ENCODE results near the gene ZNF273.
"Not testable (repeated sequence)": the region's sequence is repeated elsewhere in the genome, so short reads cannot be mapped to it uniquely, and the experiment has no call there.

ZNF273 gene

DNA sequence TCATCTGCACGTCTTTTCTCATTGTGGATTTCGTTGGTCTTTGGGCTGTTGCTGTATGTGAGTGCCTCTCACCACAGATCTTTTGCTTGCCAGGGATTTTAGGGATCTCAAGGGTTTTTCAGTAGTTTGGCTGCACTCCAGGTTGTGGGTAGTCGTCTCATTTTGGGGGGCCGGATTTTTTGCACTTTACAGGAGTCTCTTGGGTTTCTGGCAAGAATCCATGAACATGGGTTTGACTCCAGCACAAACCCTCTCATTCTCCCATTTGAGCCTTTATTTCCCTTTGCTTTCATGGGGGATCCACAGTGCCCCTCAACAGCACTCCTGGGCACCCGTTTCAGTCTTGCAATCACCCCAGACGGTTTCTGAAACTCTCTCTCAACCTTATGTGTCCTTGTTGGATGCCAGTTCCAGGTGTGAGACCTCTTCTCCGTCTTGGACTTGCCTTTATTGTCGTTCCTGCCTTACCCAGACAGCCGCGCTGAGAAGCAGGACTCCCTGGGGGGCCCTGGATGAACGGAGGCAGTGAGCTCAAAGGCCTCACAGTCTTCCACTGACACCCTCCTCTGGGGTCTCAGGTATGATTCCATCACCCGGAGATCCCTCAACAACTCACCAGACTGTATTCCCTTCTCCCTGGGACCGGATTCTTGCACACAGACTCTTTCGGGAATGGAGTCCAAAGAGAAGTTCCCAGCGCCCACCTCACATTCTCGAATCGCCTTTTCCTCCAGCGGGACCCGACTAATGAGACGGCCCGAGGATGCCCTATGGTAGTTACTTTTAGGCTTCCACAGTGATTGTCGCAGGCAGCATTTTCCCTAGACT, 18.8 kb upstream of the ZNF273 start:
- Histone ChIP-seq H3K36me3 (ENCODE audit: control insufficient read depth, insufficient read depth, low read length) (no peaks in the 10 kb centered on the region), H3K27me3 (ENCODE audit: control insufficient read depth, insufficient read depth, low read length) (peaks cover 82% of the 10 kb centered on the region), H3K27ac (ENCODE audit: low read depth, low read length) (no peak overlapping the region), H3K4me1 (ENCODE audit: control insufficient read depth, insufficient read depth, low read length) (no peaks in the 10 kb centered on the region), H3K9me3 (ENCODE audit: control insufficient read depth, insufficient read depth, low read depth, low read length) (peaks cover 10% of the 10 kb centered on the region; the same call in 1 of the 2 replicates), H3K4me3 (ENCODE audit: low read depth, low read length) (no peak overlapping the region), H3K9ac (ENCODE audit: low read length) (no peak overlapping the region)

GRCh38 chr7:64884913-64885370, 18.1 kb upstream of the ZNF273 start:
- Histone ChIP-seq H3K27ac (ENCODE audit: low read depth, low read length) (no peak overlapping the region), H3K27me3 (ENCODE audit: control insufficient read depth, insufficient read depth, low read length) (peaks cover 88% of the 10 kb centered on the region), H3K9me3 (ENCODE audit: control insufficient read depth, insufficient read depth, low read depth, low read length) (peaks cover 8% of the 10 kb centered on the region; the same call in 1 of the 2 replicates), H3K4me3 (ENCODE audit: low read depth, low read length) (no peak overlapping the region), H3K4me1 (ENCODE audit: control insufficient read depth, insufficient read depth, low read length) (no peaks in the 10 kb centered on the region; the same call in 1 of the 2 replicates), H3K9ac (ENCODE audit: low read length) (no peak overlapping the region), H3K36me3 (ENCODE audit: control insufficient read depth, insufficient read depth, low read length) (no peaks in the 10 kb centered on the region)

- peaks cover 95% of the 10 kb centered on the region for H3K27me3 ChIP-seq (ENCODE audit: control insufficient read depth, insufficient read depth, low read length)
- H3K27ac ChIP-seq (ENCODE audit: low read depth, low read length) = no peak overlapping the region
- no peak overlapping the region for H3K4me3 ChIP-seq (ENCODE audit: low read depth, low read length)
- H3K36me3 ChIP-seq (ENCODE audit: control insufficient read depth, insufficient read depth, low read length) = no peaks in the 10 kb centered on the region
- H3K9me3 ChIP-seq (ENCODE audit: control insufficient read depth, insufficient read depth, low read depth, low read length) = peaks cover 4% of the 10 kb centered on the region; the same call in 1 of the 2 replicates
- no peak overlapping the region for H3K9ac ChIP-seq (ENCODE audit: low read length)
- H3K4me1 ChIP-seq (ENCODE audit: control insufficient read depth, insufficient read depth, low read length) = no peaks in the 10 kb centered on the region; the same call in 1 of the 2 replicates
Measured at GRCh38 chr7:64885520-64886240, 17.4 kb upstream of the ZNF273 start.

GRCh38 chr7:64886956-64887545, 16.0 kb upstream of the ZNF273 start:
- no peak overlapping the region for H3K27ac ChIP-seq (ENCODE audit: low read depth, low read length)
- no peak overlapping the region for H3K9ac ChIP-seq (ENCODE audit: low read length)
- peaks cover 97% of the 10 kb centered on the region for H3K27me3 ChIP-seq (ENCODE audit: control insufficient read depth, insufficient read depth, low read length)
- no peaks in the 10 kb centered on the region; the same call in 1 of the 2 replicates for H3K4me1 ChIP-seq (ENCODE audit: control insufficient read depth, insufficient read depth, low read length)
- H3K4me3 ChIP-seq (ENCODE audit: low read depth, low read length) = no peak overlapping the region
- peaks cover 1% of the 10 kb centered on the region; the same call in 1 of the 2 replicates for H3K9me3 ChIP-seq (ENCODE audit: control insufficient read depth, insufficient read depth, low read depth, low read length)
- H3K36me3 ChIP-seq (ENCODE audit: control insufficient read depth, insufficient read depth, low read length) = no peaks in the 10 kb centered on the region

GRCh38 chr7:64887756-64888508, 15.1 kb upstream of the ZNF273 start:
- Histone ChIP-seq H3K27me3 (ENCODE audit: control insufficient read depth, insufficient read depth, low read length) (peaks cover 93% of the 10 kb centered on the region), H3K4me1 (ENCODE audit: control insufficient read depth, insufficient read depth, low read length) (no peaks in the 10 kb centered on the region; the same call in 1 of the 2 replicates), H3K36me3 (ENCODE audit: control insufficient read depth, insufficient read depth, low read length) (no peaks in the 10 kb centered on the region), H3K9me3 (ENCODE audit: control insufficient read depth, insufficient read depth, low read depth, low read length) (no peaks in the 10 kb centered on the region), H3K4me3 (ENCODE audit: low read depth, low read length) (peak overlapping the region; percentile 72), H3K27ac (ENCODE audit: low read depth, low read length) (no peak overlapping the region), H3K9ac (ENCODE audit: low read length) (no peak overlapping the region)

GRCh38 chr7:64888561-64888900, 14.5 kb upstream of the ZNF273 start:
- Histone ChIP-seq H3K36me3 (ENCODE audit: control insufficient read depth, insufficient read depth, low read length) (no peaks in the 10 kb centered on the region), H3K27me3 (ENCODE audit: control insufficient read depth, insufficient read depth, low read length) (peaks cover 87% of the 10 kb centered on the region), H3K27ac (ENCODE audit: low read depth, low read length) (no peak overlapping the region), H3K9me3 (ENCODE audit: control insufficient read depth, insufficient read depth, low read depth, low read length) (no peaks in the 10 kb centered on the region), H3K4me1 (ENCODE audit: control insufficient read depth, insufficient read depth, low read length) (no peaks in the 10 kb centered on the region; the same call in 1 of the 2 replicates), H3K4me3 (ENCODE audit: low read depth, low read length) (peak overlapping the region; percentile 72), H3K9ac (ENCODE audit: low read length) (peak overlapping the region; percentile 36)

DNA sequence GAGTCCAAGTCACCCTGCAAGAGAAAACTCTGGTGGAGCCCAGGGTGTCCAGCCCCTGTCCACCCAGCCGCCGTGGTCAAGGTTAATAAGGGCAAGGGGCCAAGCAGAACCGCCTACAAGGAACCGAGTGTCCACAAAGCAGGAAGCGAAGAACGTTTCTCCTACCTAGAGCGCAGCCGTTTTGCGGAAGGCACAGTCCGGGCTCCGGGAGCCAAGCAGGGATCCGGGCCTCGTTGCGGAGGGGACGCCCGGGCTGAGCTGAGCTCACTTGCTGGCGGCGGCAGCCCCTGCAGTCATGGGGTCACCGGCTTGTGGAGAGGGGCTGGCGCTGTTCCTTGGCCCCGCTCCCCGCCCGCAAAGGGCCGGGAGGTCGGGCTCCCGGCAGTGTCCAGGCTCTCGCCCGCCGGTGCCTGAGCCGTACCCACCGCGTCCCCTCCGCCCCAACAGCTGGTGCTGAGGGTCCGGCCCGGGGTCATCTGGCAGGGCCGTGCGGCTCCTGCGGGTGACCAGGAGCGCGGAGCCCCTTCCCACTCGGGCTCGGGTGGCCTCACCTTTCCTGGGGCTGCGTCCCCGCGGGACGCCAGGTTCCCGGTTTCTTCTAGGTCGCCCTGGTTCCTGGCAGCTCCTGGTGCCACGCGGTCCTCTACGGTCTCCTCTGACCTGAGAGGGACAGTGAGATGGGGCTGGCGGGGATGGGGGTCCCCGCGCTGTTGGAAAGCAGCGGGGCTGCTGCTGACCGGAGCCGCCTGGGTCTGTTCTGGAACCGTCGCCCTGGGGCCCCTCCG, 14.0 kb upstream of the ZNF273 start:
- H3K9ac ChIP-seq (ENCODE audit: low read length) = peak overlapping the region; percentile 36
- no peaks in the 10 kb centered on the region; the same call in 1 of the 2 replicates for H3K4me1 ChIP-seq (ENCODE audit: control insufficient read depth, insufficient read depth, low read length)
- H3K4me3 ChIP-seq (ENCODE audit: low read depth, low read length) = peak overlapping the region; percentile 72
- H3K27ac ChIP-seq (ENCODE audit: low read depth, low read length) = no peak overlapping the region
- no peaks in the 10 kb centered on the region for H3K9me3 ChIP-seq (ENCODE audit: control insufficient read depth, insufficient read depth, low read depth, low read length)
- no peaks in the 10 kb centered on the region for H3K36me3 ChIP-seq (ENCODE audit: control insufficient read depth, insufficient read depth, low read length)
- peaks cover 81% of the 10 kb centered on the region for H3K27me3 ChIP-seq (ENCODE audit: control insufficient read depth, insufficient read depth, low read length)

- H3K27ac ChIP-seq (ENCODE audit: low read depth, low read length) = no peak overlapping the region
- H3K9ac ChIP-seq (ENCODE audit: low read length) = no peak overlapping the region
- H3K9me3 ChIP-seq (ENCODE audit: control insufficient read depth, insufficient read depth, low read depth, low read length) = no peaks in the 10 kb centered on the region
- H3K27me3 ChIP-seq (ENCODE audit: control insufficient read depth, insufficient read depth, low read length) = peaks cover 75% of the 10 kb centered on the region
- no peaks in the 10 kb centered on the region; the same call in 1 of the 2 replicates for H3K4me1 ChIP-seq (ENCODE audit: control insufficient read depth, insufficient read depth, low read length)
- H3K4me3 ChIP-seq (ENCODE audit: low read depth, low read length) = peak overlapping the region; percentile 72
- H3K36me3 ChIP-seq (ENCODE audit: control insufficient read depth, insufficient read depth, low read length) = no peaks in the 10 kb centered on the region
Measured at GRCh38 chr7:64889686-64890162, 13.3 kb upstream of the ZNF273 start.

DNA sequence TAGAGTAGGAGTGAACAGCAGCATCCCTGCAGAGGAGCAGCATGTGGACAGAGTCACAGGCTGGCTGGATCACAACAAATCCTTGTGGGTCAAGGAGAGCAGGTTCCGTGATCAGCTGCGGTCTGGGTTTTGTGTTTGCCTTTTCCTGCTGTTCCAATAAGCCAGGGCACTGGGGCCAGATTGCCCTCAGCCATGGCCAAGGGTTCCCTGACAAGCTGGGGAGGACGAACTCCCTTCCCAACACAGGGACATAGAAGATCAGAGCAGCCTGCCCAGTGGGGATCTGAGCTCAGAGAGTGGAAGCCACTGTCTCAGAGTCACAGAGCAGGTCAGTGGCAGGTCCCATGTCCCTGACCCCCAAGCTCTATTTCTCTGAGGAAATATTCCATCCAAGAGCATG, 12.8 kb upstream of the ZNF273 start:
- not testable (repeated sequence) for H3K9ac ChIP-seq (ENCODE audit: low read length)
- peaks cover 69% of the 10 kb centered on the region for H3K27me3 ChIP-seq (ENCODE audit: control insufficient read depth, insufficient read depth, low read length)

More for the DNA sequence above, 12.8 kb upstream of the ZNF273 start:
- H3K4me3 ChIP-seq (ENCODE audit: low read depth, low read length); H3K36me3 ChIP-seq (ENCODE audit: control insufficient read depth, insufficient read depth, low read length); H3K4me1 ChIP-seq (ENCODE audit: control insufficient read depth, insufficient read depth, low read length); H3K27ac ChIP-seq (ENCODE audit: low read depth, low read length); H3K9me3 ChIP-seq (ENCODE audit: control insufficient read depth, insufficient read depth, low read depth, low read length): not testable (repeated sequence)
